ENCODE data around the gene PSTPIP2. TPM values are rescaled to one million over a fixed set of nuclear protein-coding genes. Genes with fewer than 3 reads are reported as not detected.

PSTPIP2 gene
- total RNA-seq, 1 donor from 2014 or later: 11.5 TPM

- no peak for ATAC-seq
- Histone ChIP-seq H3K27ac (no peak overlapping the region), H3K36me3 (peaks cover 5% of the 10 kb centered on the region), H3K9me3 (no peaks in the 10 kb centered on the region), H3K4me1 (no peaks in the 10 kb centered on the region), H3K4me3 (no peak overlapping the region), H3K27me3 (ENCODE audit: low read depth) (no peaks in the 10 kb centered on the region)
- intact Hi-C loops (cut with DNase I): no loop called here
- DNase-seq: no peak
- no peak for TF ChIP-seq CTCF (IDR thresholded peaks at IDR 0.05)
These were observed 40.3 kb downstream of the PSTPIP2 start for GRCh38 chr18:46031741-46032140.

- no peak for TF ChIP-seq CTCF (IDR thresholded peaks at IDR 0.05)
- Histone ChIP-seq H3K4me1 (no peaks in the 10 kb centered on the region), H3K27ac (no peak overlapping the region), H3K27me3 (ENCODE audit: low read depth) (no peaks in the 10 kb centered on the region), H3K9me3 (no peaks in the 10 kb centered on the region), H3K36me3 (peaks cover 4% of the 10 kb centered on the region), H3K4me3 (peak overlapping the region; percentile 59)
- intact Hi-C loops (cut with DNase I): no loop called here
- ATAC-seq: no peak
- no peak for DNase-seq
These were observed 43.5 kb downstream of the PSTPIP2 start for GRCh38 chr18:46028536-46028891.

GRCh38 chr18:46019936-46020335 is 52.1 kb downstream of the PSTPIP2 start:
- ATAC-seq (no peak), DNase-seq (no peak)
- Histone ChIP-seq H3K4me1 (no peaks in the 10 kb centered on the region), H3K27ac (no peak overlapping the region), H3K36me3 (peaks cover 3% of the 10 kb centered on the region), H3K27me3 (ENCODE audit: low read depth) (no peaks in the 10 kb centered on the region), H3K9me3 (no peaks in the 10 kb centered on the region), H3K4me3 (no peak overlapping the region)
- no peak for TF ChIP-seq CTCF (IDR thresholded peaks at IDR 0.05)
- intact Hi-C loops (cut with DNase I): no loop called here

- Histone ChIP-seq H3K4me1 (peaks cover 15% of the 10 kb centered on the region), H3K27ac (no peak overlapping the region), H3K9me3 (no peaks in the 10 kb centered on the region), H3K36me3 (peaks cover 6% of the 10 kb centered on the region), H3K4me3 (no peak overlapping the region), H3K27me3 (ENCODE audit: low read depth) (no peaks in the 10 kb centered on the region)
- intact Hi-C loops (cut with DNase I): no loop called here
- TF ChIP-seq CTCF (IDR thresholded peaks at IDR 0.05): no peak
- ATAC-seq: no peak
- no peak for DNase-seq
These were observed 58.4 kb downstream of the PSTPIP2 start for GRCh38 chr18:46013484-46014189.

GRCh38 chr18:46010676-46011075 is 61.4 kb downstream of the PSTPIP2 start:
- intact Hi-C loops (cut with DNase I): no loop called here
- TF ChIP-seq CTCF (IDR thresholded peaks at IDR 0.05): no peak
- peaks cover 15% of the 10 kb centered on the region for H3K4me1 ChIP-seq
- no peak overlapping the region for H3K27ac ChIP-seq
- H3K4me3 ChIP-seq: no peak overlapping the region
- H3K36me3 ChIP-seq: peaks cover 6% of the 10 kb centered on the region
- H3K27me3 ChIP-seq (ENCODE audit: low read depth): no peaks in the 10 kb centered on the region
- H3K9me3 ChIP-seq: no peaks in the 10 kb centered on the region
- no peak for ATAC-seq
- no peak for DNase-seq
